GM18502 (cell line): ENCODE measurements around the gene SMC1B.
"Not testable (repeated sequence)": the region's sequence is repeated elsewhere in the genome, so short reads cannot be mapped to it uniquely, and the experiment has no call there.

Experiments
- ATAC-seq: cut with Tn5 transposase; IDR thresholded peaks from one replicate; pipeline ENCODE4 v1.9.1; 2021; ENCODE audit warnings: mild to moderate bottlenecking; ENCODE audit not compliant: unreplicated experiment, poor library complexity

SMC1B gene

DNA sequence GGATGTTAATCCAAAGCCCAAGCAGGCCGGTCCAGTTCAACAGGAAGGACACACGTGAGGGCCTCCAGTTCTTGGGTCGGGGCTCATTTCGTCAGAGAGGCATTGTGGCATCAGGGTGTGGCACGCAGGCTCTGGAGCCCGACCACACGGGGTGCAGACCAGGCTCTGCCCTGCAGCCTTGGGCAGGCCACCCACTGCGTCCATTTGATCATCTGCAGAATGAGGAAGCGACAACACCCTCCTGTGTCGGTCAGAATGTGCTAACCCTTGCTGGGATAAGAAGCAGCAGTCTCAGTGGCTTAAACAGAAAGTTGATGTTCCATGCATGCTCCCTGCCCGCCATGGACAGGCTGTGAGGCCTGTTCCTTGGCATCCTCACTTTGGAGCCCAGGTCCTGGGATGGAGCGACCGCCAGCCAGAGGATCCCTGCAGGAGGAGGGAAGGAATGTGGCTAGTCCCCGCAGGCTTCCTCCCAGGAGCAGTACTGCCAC is 10.9 kb upstream of the SMC1B start:
- ATAC-seq, result no peak

DNA sequence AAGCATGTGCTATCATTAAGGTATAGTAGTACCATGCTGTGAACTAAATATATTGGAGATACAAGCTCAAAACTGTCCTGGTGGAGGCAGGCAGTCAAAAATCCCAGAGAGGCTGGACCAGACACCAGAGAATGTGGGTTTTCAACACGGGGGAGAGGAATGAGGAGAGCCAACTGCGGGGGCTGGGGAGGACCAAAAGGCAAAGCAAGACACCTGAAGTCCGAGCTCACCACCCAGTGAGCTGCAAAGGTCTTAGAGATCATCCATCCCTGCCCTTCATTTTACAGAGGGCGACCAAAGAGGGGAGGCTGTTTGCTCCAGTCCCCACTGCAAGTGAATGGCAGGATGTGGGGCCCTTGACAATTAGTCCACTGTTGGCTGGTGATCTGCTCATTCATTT is 10.1 kb upstream of the SMC1B start:
- ATAC-seq, result no peak

DNA sequence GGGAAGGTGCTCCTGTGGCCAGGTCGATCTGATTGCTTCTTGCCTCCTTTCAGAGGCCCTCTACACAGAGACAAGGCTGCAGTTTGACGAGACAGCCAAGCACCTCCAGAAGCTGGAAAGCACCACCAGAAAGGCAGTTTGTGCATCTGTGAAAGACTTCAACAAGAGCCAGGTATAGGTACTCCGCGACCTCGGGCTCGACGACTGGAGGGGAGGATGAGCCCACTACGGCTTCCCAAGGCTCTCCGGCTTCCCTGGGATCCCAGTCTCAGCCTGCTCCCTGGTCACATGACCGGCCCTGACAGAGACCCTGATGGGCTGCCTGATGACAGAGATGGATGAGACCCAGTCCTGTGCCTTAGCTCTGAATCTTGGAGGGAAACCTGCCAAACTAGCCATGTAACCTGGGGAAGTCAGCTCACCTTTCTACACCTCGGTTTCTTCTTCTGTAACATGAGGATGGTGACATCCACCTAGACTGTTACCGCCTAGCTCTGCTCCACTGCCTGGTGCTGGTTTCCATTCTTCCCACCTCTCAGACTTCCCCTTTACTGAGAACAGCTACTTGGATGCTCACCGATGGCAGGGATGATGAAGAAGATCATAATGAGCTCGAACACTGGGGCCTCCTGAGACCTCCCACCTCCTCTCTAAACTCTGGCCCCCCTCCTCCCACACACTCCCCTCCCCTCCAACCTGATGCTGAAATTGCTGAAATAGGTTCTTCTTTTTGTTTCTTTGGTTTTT is 9.0 kb upstream of the SMC1B start:
- ATAC-seq, result no peak

DNA sequence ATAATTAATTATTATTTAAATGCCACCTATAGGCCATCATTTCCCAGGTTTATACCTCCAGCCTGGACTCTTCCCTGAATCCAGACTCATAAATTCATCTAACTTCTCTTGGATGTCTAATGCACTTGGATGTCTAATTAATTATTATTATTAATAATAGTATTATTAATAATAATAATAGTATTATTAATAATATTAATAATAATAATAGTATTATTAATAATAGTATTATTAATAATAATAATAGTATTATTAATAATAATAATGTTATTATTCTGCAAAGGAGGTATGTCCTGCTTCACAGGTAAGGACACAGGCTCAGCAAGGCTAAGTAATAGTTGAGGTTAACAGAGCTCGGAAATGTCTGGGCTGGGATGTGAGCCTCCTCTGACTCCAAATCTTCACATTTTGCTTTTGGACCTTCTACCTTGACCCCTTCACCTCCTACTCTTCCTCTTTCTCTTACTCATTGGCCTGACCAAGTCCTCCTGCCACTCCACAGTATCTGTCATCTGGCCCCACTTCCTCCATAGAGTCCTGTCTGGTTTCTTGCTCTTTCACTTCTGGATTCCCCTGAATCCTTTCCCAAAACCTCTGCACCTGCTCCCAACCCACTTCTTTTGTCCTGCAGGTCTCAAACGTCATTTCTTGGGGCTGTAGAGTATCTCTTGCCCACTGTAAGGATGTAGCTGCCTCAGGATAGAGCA is 8.1 kb upstream of the SMC1B start:
- no peak for ATAC-seq

DNA sequence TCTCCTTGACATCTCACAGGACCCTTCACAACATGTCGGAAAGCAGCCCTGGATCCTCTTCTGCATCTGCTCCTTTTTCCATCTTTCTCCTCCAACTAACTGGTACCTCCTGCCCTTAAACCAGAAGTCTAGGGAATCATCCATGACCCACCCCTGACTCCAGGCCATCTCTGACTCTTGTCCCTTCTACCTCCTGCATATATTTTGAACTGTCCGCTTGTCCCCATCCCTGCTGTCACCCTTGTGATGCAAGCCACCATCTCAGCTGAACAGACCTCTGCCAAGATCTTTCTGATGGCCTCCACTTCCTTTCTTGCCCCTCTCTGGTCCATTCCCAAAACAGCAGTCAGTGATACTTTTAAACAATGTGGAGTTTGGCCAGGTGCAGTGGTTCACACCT is 7.1 kb upstream of the SMC1B start:
- no peak for ATAC-seq

DNA sequence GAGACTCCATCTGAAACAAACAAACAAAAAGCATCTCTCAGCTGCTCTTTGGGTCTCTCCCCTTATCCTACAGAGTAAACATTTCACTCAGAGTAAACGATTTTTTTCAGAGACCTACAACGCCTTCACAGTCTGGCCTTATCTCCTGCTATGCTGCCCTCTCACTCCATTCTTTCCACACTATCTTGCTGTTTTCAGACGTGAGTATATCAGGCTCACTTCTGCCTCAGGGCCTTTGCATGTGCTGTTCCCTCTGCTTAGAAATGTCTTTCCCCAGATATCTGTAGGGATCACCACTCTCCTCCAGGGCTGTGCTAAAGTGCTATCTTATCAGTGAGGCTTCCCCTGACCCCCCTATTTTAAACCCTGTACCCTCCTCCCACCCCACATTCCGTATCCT is 6.6 kb upstream of the SMC1B start:
- no peak for ATAC-seq

DNA sequence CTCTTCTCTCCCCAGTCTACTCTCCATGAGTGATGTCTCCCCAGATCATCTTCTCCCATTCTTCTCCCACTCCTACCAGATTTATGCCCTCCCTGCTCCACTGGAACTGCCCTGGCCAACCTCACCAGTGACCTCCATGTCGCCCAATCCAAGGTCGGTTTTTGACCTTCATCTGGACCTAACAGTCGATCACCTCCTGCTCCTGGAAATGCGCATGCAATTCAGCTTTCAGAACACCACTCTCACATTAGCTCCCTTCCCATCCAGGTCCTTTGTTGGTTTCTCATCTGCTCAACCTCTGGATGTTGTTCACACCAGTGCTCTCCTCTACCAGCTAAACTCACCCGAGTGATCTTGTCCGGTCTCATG is 5.4 kb upstream of the SMC1B start:
- no peak for ATAC-seq

DNA sequence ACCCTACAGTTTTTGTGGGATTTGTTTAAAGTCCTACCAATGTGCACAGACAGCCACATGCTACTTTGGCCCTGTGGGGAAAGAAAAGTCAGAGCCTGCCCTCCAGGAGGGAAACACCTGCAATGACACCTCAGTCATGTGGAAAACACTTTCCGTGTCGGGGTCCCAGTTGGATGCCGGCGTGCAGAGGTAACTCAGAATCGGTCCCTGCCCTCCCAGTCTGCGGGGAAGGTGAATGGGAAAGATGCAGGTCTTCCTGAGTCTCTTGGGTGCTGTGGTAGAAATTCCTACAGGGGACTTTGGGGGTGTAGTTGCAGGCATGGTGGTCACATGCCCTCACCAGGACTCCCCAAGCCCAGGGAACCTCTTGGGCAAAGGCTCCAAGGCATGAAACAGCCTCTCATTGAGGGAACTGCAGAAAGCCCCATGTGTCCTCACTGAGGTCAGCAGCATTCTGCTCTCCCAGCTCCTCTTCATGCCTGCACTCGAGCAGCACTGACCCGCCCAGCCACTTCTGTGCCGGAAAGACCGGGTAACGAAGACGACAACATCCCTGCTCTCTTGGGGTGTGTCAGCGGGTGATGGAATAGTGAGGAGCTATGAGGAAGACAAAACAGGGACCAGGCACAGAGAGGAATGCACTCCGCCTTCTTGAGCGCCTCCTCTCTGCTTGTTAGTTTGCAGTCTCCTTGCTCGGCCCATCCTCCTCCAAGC is 4.8 kb upstream of the SMC1B start:
- ATAC-seq, result no peak

DNA sequence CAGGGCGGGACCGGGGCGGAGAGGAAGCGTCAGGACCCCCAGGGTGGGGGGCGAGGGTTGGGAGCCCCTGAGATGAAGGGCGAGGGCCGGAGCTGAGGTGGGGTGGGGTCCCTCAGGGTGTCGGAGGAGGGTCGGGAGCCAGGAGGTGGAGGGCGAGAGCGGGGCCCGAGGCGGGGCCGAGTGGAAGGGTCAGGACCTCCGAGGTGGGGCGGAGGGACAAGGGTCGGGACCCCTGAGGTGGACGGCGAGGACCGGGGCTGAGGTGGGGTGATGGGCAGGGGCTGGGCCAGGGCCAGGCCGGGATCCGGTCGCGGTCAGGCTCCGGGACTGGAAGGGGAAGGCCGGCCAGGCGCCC is 409 bp downstream of the SMC1B start:
- ATAC-seq, result no peak

DNA sequence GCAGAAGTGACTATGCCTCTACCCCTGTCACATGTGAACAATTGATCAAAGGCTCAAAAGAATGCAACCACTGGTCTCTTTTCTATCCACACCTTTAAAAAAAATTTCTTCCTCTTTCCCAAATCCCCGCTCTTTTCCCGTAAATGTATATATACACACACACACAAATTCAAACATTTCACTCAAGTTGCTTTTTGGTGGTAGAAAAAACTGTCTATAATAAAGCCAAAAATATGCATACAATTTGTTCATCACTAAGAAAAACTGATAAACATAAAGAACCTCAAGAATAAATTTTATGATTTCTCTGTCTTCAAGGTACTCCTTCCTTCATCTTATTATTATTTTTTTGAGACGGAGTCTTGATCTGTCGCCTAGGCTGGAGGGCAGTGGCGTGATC is 5.6 kb downstream of the SMC1B start:
- ATAC-seq, result no peak

DNA sequence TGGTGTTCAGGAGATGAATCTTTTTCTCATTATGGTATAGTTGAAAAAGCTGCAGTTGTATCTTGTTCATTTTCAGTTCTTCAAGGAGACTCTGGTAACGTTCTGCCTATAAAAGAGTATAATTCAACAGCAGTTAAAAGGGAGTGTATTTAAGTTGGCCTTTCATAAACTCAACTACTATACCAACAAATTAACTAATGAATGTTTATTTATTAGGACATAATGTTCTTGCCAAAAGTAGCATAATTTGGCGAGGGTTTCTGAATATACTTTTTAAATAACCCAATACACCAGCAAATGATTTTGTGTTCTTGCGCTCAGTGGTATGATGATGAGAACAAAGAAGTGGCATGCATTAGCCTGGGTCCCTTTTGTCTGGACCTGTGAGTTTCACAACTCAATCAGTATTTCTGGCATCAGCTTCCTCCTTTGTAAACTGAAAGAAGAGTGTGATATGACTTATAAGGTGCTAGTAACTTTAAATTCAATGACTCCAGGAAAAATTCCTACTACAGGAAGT is 10.9 kb downstream of the SMC1B start:
- ATAC-seq, result no peak

DNA sequence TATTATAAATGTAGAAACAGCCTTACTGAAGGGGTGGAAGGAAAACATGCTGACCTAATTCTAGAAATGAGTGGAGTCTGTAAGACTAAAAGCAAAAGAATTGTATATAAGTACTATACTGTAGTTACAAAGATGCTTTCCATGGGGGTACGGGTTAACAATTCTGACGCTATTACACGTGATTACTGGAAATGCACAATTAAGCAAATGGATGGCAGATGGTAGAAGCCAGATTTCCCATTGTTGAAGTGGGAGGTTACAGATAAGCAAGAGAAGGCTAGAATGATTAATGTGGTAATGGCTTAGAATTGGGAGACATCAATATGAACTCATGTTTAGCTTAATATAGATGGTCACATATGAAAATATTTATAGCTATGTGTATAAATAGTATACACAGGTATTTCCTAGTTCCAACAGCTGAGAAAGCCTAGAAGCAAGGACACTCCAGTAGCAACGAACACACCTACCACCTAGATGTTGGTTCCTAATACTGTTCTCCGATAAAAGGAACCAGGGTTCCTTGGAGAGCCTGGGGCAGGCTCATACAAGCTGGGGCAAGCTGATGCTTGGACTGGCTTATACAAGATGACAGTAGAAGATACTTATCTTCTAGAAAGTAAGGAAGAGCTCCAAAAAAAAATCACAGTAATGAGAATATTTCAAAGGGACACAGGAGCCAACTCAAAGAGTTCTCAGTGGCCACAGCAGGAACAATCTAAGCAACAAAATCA is 13.5 kb downstream of the SMC1B start:
- no peak for ATAC-seq

DNA sequence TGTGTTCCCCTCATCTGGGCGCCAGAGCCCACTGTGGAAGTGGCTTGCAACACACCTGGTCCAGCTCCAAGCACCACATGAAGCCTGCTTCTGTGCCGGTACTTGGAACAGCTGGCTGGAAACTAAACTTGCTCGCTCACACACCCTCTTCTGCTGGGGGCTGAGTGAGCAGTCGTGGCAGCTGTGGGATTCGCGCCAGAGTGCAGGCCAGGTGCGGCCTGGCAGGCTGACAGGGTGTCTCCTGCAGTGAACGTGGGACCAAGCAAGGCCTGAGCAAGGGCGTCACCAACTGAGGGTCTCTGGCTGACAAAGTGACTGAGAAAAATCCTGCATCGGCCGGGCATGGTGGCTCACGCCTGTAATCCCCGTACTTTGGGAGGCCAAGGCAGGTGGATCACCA is 15.2 kb downstream of the SMC1B start:
- no peak for ATAC-seq

DNA sequence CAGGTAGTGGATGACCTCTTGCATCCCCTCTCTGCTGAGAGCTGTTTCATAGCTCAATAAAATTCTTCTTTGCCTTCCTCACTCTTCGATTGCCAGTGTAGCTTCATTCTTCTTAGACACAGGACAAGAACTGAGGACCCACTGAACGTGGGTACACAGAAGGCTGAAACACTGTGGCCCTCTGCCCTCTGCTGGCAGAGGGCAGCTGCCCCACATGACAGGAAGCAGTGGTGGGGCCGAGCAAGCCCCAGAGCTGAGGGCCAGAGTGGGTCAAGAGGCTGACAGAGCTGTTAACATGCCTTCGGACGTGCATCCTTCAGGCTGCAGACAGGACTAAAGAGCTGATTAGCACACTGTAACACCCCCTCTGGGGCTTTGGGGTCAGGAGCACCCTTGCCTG is 15.6 kb downstream of the SMC1B start:
- no peak for ATAC-seq

DNA sequence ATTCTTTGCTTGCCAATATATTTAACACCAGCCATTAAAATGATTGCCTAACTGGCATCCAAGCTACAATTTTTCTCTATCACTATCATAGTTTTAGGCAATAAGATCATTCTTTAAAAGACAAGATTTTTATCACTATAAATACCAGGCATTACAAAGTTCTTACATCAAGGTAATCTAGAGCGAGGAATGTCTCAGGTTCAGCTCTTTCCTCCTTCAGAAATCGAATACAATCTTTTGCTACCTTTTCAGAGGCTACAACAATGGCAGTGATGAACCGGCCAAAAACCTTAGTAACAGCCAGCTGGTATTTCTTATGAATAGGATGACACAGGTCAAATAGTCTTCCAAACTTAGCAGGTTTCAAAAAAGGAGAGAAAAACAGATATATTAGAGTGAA is 23.9 kb downstream of the SMC1B start:
- ATAC-seq, result no peak

DNA sequence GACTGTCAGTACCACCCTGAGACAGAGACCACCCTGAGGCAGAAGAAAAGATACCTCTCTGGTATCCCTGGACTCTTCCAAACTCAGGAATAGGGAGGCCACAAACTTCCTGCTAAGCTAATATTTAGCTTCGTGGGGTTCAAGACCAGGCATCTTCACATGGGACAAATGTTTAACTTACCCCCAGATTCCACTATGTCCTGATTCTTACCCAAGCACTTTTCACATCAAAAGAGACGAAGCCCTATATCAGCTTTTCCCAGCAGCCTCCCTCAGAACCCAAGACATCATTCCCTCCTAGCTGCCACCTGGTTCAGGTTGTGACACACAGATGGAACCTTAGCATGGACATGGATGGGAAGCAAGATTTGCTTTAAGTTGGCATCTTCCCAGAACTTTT is 32.1 kb downstream of the SMC1B start:
- ATAC-seq, result no peak

DNA sequence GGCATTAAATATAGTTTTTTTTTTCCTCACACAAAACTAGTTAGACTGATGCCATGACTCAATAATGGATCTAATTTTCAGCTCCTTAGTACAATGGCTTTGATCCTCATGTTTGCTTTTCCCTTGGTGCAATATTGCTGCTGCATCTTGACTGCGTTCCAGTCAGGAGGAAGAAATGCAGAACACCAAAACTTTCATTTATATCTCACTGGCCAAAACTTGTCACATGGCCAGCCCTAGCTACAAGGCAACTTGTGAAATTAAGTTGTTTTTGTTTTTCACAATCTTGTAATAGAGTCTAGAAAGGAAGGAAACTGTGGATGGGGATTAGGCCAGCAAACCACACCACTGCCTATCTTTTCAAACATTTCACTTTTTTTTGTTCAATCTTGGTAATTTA is 36.7 kb downstream of the SMC1B start:
- ATAC-seq, result no peak

DNA sequence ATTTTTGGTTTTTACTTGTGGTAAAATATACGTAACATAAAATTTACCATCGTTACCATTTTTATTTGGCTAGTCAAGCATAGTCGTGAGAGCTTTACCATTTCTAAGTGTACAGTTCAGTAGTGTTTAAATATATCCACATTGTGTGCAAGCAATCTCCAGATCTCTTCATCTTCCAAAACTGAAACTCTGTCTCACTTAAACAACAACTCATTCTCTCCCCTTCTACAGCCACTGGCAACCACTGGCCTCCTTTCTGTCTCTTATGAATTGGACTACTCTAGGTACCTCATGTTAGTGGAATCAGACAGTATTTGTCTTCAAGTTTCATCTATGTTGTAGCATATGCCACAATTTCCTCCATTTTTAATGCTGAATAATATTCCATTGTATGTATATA is 37.4 kb downstream of the SMC1B start:
- ATAC-seq, result peak; percentile 52

DNA sequence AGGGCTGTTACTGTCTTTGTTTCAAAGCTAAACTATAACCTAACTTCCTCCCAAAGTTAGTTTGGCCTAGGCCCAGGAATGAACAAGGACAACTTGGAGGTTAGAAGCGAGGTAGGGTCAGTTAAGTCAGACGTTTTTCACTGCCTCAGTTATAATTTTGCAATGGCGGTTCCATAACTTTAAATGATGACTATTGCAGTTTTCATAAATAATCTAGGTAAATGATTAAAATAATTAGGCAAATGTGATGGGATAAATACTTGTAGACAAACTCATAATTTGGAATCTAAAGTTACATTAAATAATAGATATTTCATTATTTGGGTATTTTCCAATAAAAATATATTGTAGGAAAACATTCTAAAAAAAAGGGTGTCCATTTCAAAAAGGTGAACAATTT is 39.8 kb downstream of the SMC1B start:
- ATAC-seq, result not testable (repeated sequence)

DNA sequence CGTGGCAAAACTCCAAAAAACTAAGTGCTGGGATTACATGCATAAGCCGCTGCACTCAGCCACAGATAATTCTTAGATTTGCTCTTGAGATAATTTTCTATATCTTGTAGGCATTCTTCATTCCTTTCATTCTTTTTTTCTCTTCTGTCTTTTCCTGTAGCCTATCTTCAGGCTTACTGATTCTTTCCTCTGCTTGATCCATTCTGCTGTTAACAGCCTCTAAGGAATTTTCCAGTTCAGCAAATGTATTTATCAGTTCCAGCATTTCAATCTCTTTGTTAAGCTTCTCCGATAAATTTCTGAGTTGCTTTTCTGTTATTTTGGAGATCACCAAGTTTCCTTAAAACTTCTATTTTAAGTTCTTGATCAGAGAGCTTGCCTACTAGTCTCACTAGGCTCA is 46.7 kb downstream of the SMC1B start:
- ATAC-seq, result no peak

DNA sequence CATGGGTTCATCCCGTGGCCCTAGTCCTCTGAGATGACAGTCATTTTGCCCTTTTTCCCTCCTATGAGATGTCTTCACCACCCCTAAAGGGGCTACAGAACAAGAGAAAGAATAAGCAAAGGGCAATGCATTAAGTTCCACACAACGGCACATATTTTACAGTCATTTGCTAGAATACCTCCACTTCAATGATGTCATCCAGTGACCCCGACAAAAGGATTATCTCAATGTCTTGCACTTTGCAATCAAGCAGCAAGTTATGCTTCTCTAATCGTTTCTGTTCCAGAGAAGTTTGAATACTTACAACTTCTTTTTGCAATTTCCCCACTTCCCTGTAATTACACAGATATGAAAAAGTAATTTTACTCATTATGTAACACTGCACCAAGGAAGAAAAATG is 53.8 kb downstream of the SMC1B start:
- ATAC-seq, result no peak
